ENCODE data around the gene ENO3. TPM values are rescaled to one million over a fixed set of nuclear protein-coding genes. Genes with fewer than 3 reads are reported as not detected.
A peak's percentile ranks its signal among the peaks of the same experiment; 100 is the strongest.

ENO3 gene
- total RNA-seq, 2 experiments from 2014 or later: 17.2 to 20.5 TPM

DNA sequence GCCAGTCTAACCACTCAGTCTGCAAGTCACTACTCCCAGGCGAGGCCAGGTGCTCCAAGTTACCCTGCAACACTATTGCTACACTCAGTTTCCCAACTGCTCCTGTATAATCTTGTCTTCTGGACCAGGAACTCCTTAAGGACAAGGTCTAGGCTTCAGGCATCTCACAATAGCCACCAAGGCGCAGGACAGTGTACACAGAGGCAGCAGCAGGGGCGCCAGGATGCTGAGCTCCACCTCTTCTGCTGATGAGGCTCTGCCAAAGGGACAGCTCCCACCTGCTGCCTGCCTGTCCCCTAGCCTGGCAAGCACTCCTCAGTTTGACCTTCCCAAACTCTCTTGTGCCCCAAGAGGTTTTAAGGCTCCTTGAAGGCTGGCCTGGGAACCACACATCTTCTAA is 14.5 kb upstream of the ENO3 start:
- ChIA-PET CTCF (no interaction called here), POLR2A (interaction anchor here (0.6 to 6.2 kb wide), 2 partner anchors 13 to 481 kb away, joined by 3 to 137 read pairs; partner anchors contain the start of genes ENO3 and PFN1)
- Histone ChIP-seq H3K27ac (ENCODE audit: low read depth in 1 of 2, low read length in 2 of 2) (no peak overlapping the region), H3K4me1 (ENCODE audit: insufficient read depth, low read length) (peaks cover 47% of the 10 kb centered on the region), H3K4me3 (ENCODE audit: low read length) (no peak overlapping the region), H3K9me3 (ENCODE audit: control insufficient read depth in 1 of 2, insufficient read depth in 1 of 2, low read length in 2 of 2) (no peaks in the 10 kb centered on the region), H3K27me3 (ENCODE audit: control insufficient read depth in 1 of 2, insufficient read depth in 2 of 2, low read length in 2 of 2) (no peaks in the 10 kb centered on the region), H3K36me3 (ENCODE audit: insufficient read depth, low read length) (peaks cover 23% of the 10 kb centered on the region)
- ATAC-seq (ENCODE audit: poor library complexity) (no peak), DNase-seq (no peak)
- TF ChIP-seq, protein P1, sequence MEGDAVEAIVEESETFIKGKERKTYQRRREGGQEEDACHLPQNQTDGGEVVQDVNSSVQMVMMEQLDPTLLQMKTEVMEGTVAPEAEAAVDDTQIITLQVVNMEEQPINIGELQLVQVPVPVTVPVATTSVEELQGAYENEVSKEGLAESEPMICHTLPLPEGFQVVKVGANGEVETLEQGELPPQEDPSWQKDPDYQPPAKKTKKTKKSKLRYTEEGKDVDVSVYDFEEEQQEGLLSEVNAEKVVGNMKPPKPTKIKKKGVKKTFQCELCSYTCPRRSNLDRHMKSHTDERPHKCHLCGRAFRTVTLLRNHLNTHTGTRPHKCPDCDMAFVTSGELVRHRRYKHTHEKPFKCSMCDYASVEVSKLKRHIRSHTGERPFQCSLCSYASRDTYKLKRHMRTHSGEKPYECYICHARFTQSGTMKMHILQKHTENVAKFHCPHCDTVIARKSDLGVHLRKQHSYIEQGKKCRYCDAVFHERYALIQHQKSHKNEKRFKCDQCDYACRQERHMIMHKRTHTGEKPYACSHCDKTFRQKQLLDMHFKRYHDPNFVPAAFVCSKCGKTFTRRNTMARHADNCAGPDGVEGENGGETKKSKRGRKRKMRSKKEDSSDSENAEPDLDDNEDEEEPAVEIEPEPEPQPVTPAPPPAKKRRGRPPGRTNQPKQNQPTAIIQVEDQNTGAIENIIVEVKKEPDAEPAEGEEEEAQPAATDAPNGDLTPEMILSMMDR (IDR thresholded peaks at IDR 0.05): no peak
- Mint-ChIP-seq H3K4me3 (peak overlapping the region; percentile 27), H3K9me3 (no peaks in the 10 kb centered on the region), H3K4me1 (ENCODE audit: low read depth) (peaks cover 43% of the 10 kb centered on the region), H3K27ac (no peak overlapping the region), H3K27me3 (no peaks in the 10 kb centered on the region), H3K36me3 (ENCODE audit: low read depth) (peaks cover 37% of the 10 kb centered on the region)
- intact Hi-C loops (cut with DNase I, micrococcal nuclease): no loop called here

DNA sequence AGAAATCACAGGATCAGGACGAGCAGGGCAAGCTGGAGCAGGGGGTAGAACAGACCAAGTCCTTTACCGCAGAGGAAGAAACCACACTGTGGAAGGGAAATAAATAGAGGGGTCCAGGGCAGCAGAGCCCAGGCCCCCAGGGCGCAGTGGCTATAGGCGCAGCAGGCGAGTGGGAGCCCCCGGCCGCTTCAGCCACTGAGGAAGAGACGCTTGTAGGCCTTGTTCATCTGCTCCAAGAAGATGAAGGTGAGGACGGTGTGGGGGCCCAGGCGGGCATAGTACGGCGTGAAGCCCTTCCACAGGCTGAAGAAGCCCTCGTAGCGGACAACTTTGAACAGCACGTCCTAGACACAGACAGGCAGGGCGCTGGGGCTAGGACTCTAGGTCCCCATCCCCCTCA is 13.4 kb upstream of the ENO3 start:
- peak overlapping the region; percentile 90 for H3K27ac Mint-ChIP-seq
- peak overlapping the region; percentile 36 for H3K4me3 Mint-ChIP-seq
- no peaks in the 10 kb centered on the region for H3K27me3 ChIP-seq (ENCODE audit: control insufficient read depth in 1 of 2, insufficient read depth in 2 of 2, low read length in 2 of 2)
- POLR2A ChIA-PET: interaction anchor here (1.1 to 6.2 kb wide), 2 partner anchors 12 to 28 kb away, joined by 3 to 137 read pairs; partner anchors contain the start of genes ENO3 and PFN1
- H3K27ac ChIP-seq (ENCODE audit: low read depth in 1 of 2, low read length in 2 of 2): no peak overlapping the region
- CTCF ChIA-PET: no interaction called here
- H3K4me3 ChIP-seq (ENCODE audit: low read length): no peak overlapping the region
- TF ChIP-seq, protein P1 (IDR thresholded peaks at IDR 0.05): no peak
- no peaks in the 10 kb centered on the region for H3K9me3 ChIP-seq (ENCODE audit: control insufficient read depth in 1 of 2, insufficient read depth in 1 of 2, low read length in 2 of 2)
- DNase-seq: peak in 1 of 14 experiments; percentile 17
- ATAC-seq (ENCODE audit: poor library complexity): no peak
- peaks cover 54% of the 10 kb centered on the region for H3K4me1 Mint-ChIP-seq (ENCODE audit: low read depth)
- peaks cover 48% of the 10 kb centered on the region for H3K36me3 Mint-ChIP-seq (ENCODE audit: low read depth)
- peaks cover 31% of the 10 kb centered on the region for H3K36me3 ChIP-seq (ENCODE audit: insufficient read depth, low read length)
- intact Hi-C loops (cut with DNase I, micrococcal nuclease): no loop called here
- no peaks in the 10 kb centered on the region for H3K27me3 Mint-ChIP-seq
- H3K4me1 ChIP-seq (ENCODE audit: insufficient read depth, low read length): peaks cover 58% of the 10 kb centered on the region
- no peaks in the 10 kb centered on the region for H3K9me3 Mint-ChIP-seq

DNA sequence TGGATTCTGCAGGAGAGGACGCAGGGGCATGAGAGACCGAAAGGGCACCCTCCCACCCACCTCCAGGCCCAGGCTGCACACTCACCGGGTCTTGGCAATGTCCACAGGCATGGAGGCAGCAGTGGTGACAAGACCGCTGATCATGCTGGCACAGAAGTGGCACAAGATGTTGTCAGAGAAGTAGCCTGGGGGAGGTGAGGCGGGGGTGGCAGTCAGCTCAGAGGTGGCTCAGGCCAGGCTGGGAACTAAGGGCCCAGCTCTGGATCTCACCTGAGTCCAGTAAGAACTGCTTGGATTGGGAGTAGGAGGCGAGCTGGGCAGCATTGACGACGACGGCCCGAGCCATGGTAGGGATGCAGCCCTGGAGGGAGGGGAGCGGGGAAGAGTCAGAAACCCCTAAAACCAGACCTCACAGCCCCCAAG is 12.8 kb upstream of the ENO3 start:
- Mint-ChIP-seq H3K4me1 (ENCODE audit: low read depth) (peaks cover 59% of the 10 kb centered on the region), H3K27ac (peak overlapping the region; percentile 90), H3K27me3 (no peaks in the 10 kb centered on the region), H3K4me3 (peak overlapping the region; percentile 99), H3K36me3 (ENCODE audit: low read depth) (peaks cover 53% of the 10 kb centered on the region), H3K9me3 (no peaks in the 10 kb centered on the region)
- CTCF ChIA-PET: no interaction called here
- Histone ChIP-seq H3K9me3 (ENCODE audit: control insufficient read depth in 1 of 2, insufficient read depth in 1 of 2, low read length in 2 of 2) (no peaks in the 10 kb centered on the region), H3K36me3 (ENCODE audit: insufficient read depth, low read length) (peaks cover 36% of the 10 kb centered on the region), H3K4me3 (ENCODE audit: low read length) (no peak overlapping the region), H3K27ac (ENCODE audit: low read depth in 1 of 2, low read length in 2 of 2) (no peak overlapping the region), H3K4me1 (ENCODE audit: insufficient read depth, low read length) (peaks cover 64% of the 10 kb centered on the region), H3K27me3 (ENCODE audit: control insufficient read depth in 1 of 2, insufficient read depth in 2 of 2, low read length in 2 of 2) (no peaks in the 10 kb centered on the region)
- DNase-seq (peak in 1 of 14 experiments; percentile 23), ATAC-seq (ENCODE audit: poor library complexity) (no peak)
- intact Hi-C loops (cut with DNase I, micrococcal nuclease): loop anchor here in 1 of 2 experiments (2.0 kb wide), 2 partner anchors 29 to 61 kb away; no protein-coding TSS in a partner anchor
- TF ChIP-seq, protein P1 (IDR thresholded peaks at IDR 0.05): no peak
- POLR2A ChIA-PET: interaction anchor here (1.1 to 6.2 kb wide), 2 partner anchors 11 to 29 kb away, joined by 3 to 137 read pairs; partner anchors contain the start of genes ENO3 and PFN1
